GM23338 (cell line): Measurements from ENCODE around the gene NRBP1. TPM values are rescaled to one million over a fixed set of nuclear protein-coding genes. Genes with fewer than 3 reads are reported as not detected.

Experiments
- ATAC-seq: fragments of 200-7000 bp; cut with Tn5 transposase; 3 replicates; pipeline ENCODE4 v1.9.1; 2020
- DNase-seq: peaks from one replicate; pipeline ENCODE4 v3.0.0-alpha.2; 2015; ENCODE audit warnings: low spot score
- H2AFZ ChIP-seq: fragments of 200-600 bp; sonication (generic); 2 replicates; pipeline ENCODE4 v1.8.0; 2016; ENCODE audit warnings: antibody characterized with exemption, mild to moderate bottlenecking, moderate library complexity
- H3F3A ChIP-seq: fragments of 200-600 bp; sonication (generic); replicated peaks from 2 replicates; pipeline ENCODE4 v1.8.0; 2017; ENCODE audit warnings: antibody characterized with exemption, mixed run types, low read depth
- H3K27ac ChIP-seq: fragments of 200-600 bp; sonication (generic); 2 replicates; pipeline ENCODE4 v1.6.1; 2016; ENCODE audit warnings: low read depth
- H3K27me3 ChIP-seq: fragments of 200-600 bp; sonication (generic); 2 replicates; pipeline ENCODE4 v1.8.0; 2016; ENCODE audit warnings: mild to moderate bottlenecking, mixed run types, moderate library complexity; ENCODE audit not compliant: insufficient read depth
- H3K36me3 ChIP-seq: fragments of 200-600 bp; sonication (generic); 2 replicates; pipeline ENCODE4 v1.8.0; 2016; ENCODE audit warnings: mild to moderate bottlenecking; ENCODE audit not compliant: insufficient read depth
- H3K4me1 ChIP-seq: fragments of 200-600 bp; sonication (generic); 2 replicates; pipeline ENCODE4 v1.8.0; 2016; ENCODE audit warnings: mild to moderate bottlenecking, moderate library complexity; ENCODE audit not compliant: insufficient read depth
- H3K4me2 ChIP-seq: fragments of 200-600 bp; sonication (generic); 2 replicates; pipeline ENCODE4 v1.7.1; 2017; ENCODE audit warnings: mixed run types
- H3K4me3 ChIP-seq: fragments of 200-600 bp; sonication (generic); 2 replicates; pipeline ENCODE4 v1.6.1; 2016; ENCODE audit warnings: mixed run types
- H3K79me2 ChIP-seq: fragments of 200-600 bp; sonication (generic); replicated peaks from 2 replicates; pipeline ENCODE4 v1.8.0; 2017; ENCODE audit warnings: mild to moderate bottlenecking; ENCODE audit not compliant: insufficient read depth
- H3K9me2 ChIP-seq: fragments of 200-600 bp; sonication (generic); 2 replicates; pipeline ENCODE4 v1.8.0; 2017; ENCODE audit not compliant: insufficient read depth
- H4K20me1 ChIP-seq: fragments of 200-600 bp; sonication (generic); replicated peaks from 2 replicates; pipeline ENCODE4 v1.8.0; 2017; ENCODE audit warnings: mild to moderate bottlenecking; ENCODE audit not compliant: insufficient read depth
- H3K27ac Mint-ChIP-seq: 2 replicates; pipeline ENCODE4 v1.8.0; 2020; ENCODE audit warnings: inconsistent platforms, mild to moderate bottlenecking, moderate library complexity, mixed read lengths
- H3K27me3 Mint-ChIP-seq: 3 replicates; pipeline ENCODE4 v1.8.0; 2022; ENCODE audit warnings: low read depth, mild to moderate bottlenecking, moderate library complexity, mixed read lengths, inconsistent platforms; ENCODE audit not compliant: insufficient read depth, poor library complexity
- H3K36me3 Mint-ChIP-seq: 3 replicates; pipeline ENCODE4 v1.8.0; 2021; ENCODE audit warnings: low read depth, mild to moderate bottlenecking, inconsistent platforms, moderate library complexity, mixed read lengths
- H3K4me1 Mint-ChIP-seq: 3 replicates; pipeline ENCODE4 v1.8.0; 2020; ENCODE audit warnings: mild to moderate bottlenecking, inconsistent platforms, mixed read lengths
- H3K4me3 Mint-ChIP-seq: 3 replicates; pipeline ENCODE4 v1.8.0; 2021; ENCODE audit warnings: moderate library complexity, mild to moderate bottlenecking, inconsistent platforms, mixed read lengths
- H3K9me3 Mint-ChIP-seq: 3 replicates; pipeline ENCODE4 v1.8.0; 2020; ENCODE audit warnings: moderate library complexity, mild to moderate bottlenecking, inconsistent platforms, mixed read lengths
- CREB1 ChIP-seq: fragments of 250-450 bp; sonication (Bioruptor Pico); IDR thresholded peaks from 2 replicates; pipeline ENCODE4 v1.5.0; 2020; ENCODE audit warnings: low read depth, mild to moderate bottlenecking, moderate library complexity
- CTCF ChIP-seq, 2 experiments: fragments of 200-600 bp in 1 of 2; sonication (generic) in 1 of 2; conservative IDR thresholded peaks; 2 replicates each; pipeline versions ENCODE4 v1.5.1 to v1.6.1; 2016 to 2017; ENCODE audit warnings: antibody characterized with exemption in 2 of 2, low read depth in 2 of 2, mild to moderate bottlenecking in 2 of 2, moderate library complexity in 1 of 2
- ETS1 ChIP-seq: IDR thresholded peaks from 2 replicates; pipeline ENCODE4 v1.6.1; 2016; ENCODE audit warnings: antibody characterized with exemption
- EZH2 ChIP-seq: fragments of 200-600 bp; sonication (generic); IDR thresholded peaks from one replicate; pipeline ENCODE4 v1.8.0; 2017; ENCODE audit warnings: antibody characterized with exemption, mild to moderate bottlenecking, low read depth; ENCODE audit not compliant: unreplicated experiment
- EZH2phosphoT487 ChIP-seq: fragments of 200-600 bp; sonication (generic); IDR thresholded peaks from one replicate; pipeline ENCODE4 v1.8.1; 2018; ENCODE audit warnings: antibody characterized with exemption; ENCODE audit not compliant: unreplicated experiment
- JUNB ChIP-seq: IDR thresholded peaks from one replicate; pipeline ENCODE4 v1.6.1; 2016; ENCODE audit warnings: antibody characterized with exemption; ENCODE audit not compliant: unreplicated experiment
- NANOG ChIP-seq: IDR thresholded peaks from 2 replicates; pipeline ENCODE4 v1.6.1; 2016; ENCODE audit warnings: antibody characterized with exemption, borderline replicate concordance
- POLR2AphosphoS5 ChIP-seq: IDR thresholded peaks from 2 replicates; pipeline ENCODE4 v1.6.1; 2016; ENCODE audit warnings: antibody characterized with exemption, low read depth
- REST ChIP-seq: IDR thresholded peaks from one replicate; pipeline ENCODE4 v1.6.1; 2018; ENCODE audit warnings: antibody characterized with exemption; ENCODE audit not compliant: unreplicated experiment
- STAT1 ChIP-seq: IDR thresholded peaks from one replicate; pipeline ENCODE4 v1.6.1; 2016; ENCODE audit warnings: antibody characterized with exemption; ENCODE audit not compliant: unreplicated experiment
- ZNF114 ChIP-seq: fragments of 250-450 bp; sonication (Bioruptor Pico); IDR thresholded peaks from 2 replicates; pipeline ENCODE4 v1.5.0; 2020; ENCODE audit warnings: mild to moderate bottlenecking, moderate library complexity
- ZNF331 ChIP-seq: fragments of 250-450 bp; sonication (Bioruptor Pico); IDR thresholded peaks from 2 replicates; pipeline ENCODE4 v1.5.0; 2020; ENCODE audit warnings: low read depth, mild to moderate bottlenecking, moderate library complexity
- ZNF462 ChIP-seq: fragments of 250-450 bp; sonication (Bioruptor Pico); IDR thresholded peaks from 2 replicates; pipeline ENCODE4 v1.5.0; 2020; ENCODE audit warnings: mild to moderate bottlenecking, moderate library complexity
- polyA plus RNA-seq: library from polyadenylated mRNA; unstranded; fragments of >200 nt; fragmentation: Nextera tagmentation; extraction: Ambion mirVana; gene quantifications from 2 replicates; pipeline ENCODE4 v1.2.1, GENCODE V29; 2016
- total RNA-seq: library from RNA; depleted of rRNA; stranded (reverse); fragments of >200 nt; shearing (Covaris generic); gene quantifications from 2 replicates; pipeline ENCODE4 v1.2.3, GENCODE V29; 2014

NRBP1 gene
- total and polyA plus RNA-seq, 2 experiments from 2014 or later = 75.0 to 128 TPM

- Histone ChIP-seq H3K4me2 (no peak overlapping the region), H3K9me2 (no peaks in the 10 kb centered on the region), H3K4me1 (peaks cover 7% of the 10 kb centered on the region), H3K27ac (no peak overlapping the region), H3K27me3 (no peaks in the 10 kb centered on the region), H2AFZ (no peak overlapping the region), H3K79me2 (no peaks in the 10 kb centered on the region; the same call in 1 of the 2 replicates), H3F3A (peaks cover 13% of the 10 kb centered on the region), H3K36me3 (no peaks in the 10 kb centered on the region; the same call in 1 of the 2 replicates), H3K4me3 (no peak overlapping the region), H4K20me1 (no peaks in the 10 kb centered on the region; the same call in 1 of the 2 replicates)
- TF ChIP-seq ZNF331 (CRISPR knock-in tag) (no peak), ZNF462 (CRISPR knock-in tag) (no peak), ZNF114 (CRISPR knock-in tag) (no peak), JUNB (no peak), EZH2phosphoT487 (no peak), EZH2 (no peak), CREB1 (CRISPR knock-in tag) (no peak), ETS1 (no peak), POLR2AphosphoS5 (no peak), REST (no peak), STAT1 (no peak), NANOG (no peak), CTCF (conservative IDR thresholded peaks at IDR 0.05; ENCODE audit: low read depth in 2 of 2) (no peak)
- Mint-ChIP-seq H3K36me3 (peaks cover 24% of the 10 kb centered on the region), H3K9me3 (no peaks in the 10 kb centered on the region), H3K4me1 (peaks cover 14% of the 10 kb centered on the region), H3K4me3 (no peak overlapping the region), H3K27me3 (peaks cover 8% of the 10 kb centered on the region), H3K27ac (no peak overlapping the region)
- no peak for DNase-seq
- ATAC-seq = no peak
Observed at GRCh38 chr2:27446057-27446456, 17.6 kb downstream of the NRBP1 start.
